Measurements from ENCODE around the gene PGAM5.
A peak's percentile ranks its signal among the peaks of the same experiment; 100 is the strongest.

Gene PGAM5

GRCh38 chr12:132710405-132711079 lies at the start of gene PGAM5:
PGAM5 (plus strand) TSS chr12:132710842; CDS start chr12:132710877, 35 bp downstream.
- DNase-seq: peak; percentile 92

DNA sequence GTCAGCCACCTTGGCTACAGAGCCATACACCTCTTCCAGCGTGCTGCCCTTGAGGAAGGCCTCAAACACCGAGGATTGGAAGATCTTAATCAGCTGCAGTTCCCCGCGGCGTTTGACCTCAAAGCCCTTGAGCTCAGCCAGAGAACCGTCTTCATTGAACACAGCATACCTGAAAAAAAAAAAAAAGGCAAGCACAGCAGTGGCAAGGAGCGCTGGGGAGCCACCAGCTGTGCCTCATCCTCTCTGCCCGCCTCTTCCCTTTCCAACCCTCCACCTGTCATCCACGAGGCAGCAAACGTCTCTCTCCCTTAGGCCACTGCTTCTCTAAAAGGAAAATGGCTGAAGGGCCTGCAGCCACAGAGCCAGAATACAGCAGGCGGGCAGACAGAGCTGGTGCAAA lies 49.6 kb upstream of the PGAM5 start:
- no peak for DNase-seq

DNA sequence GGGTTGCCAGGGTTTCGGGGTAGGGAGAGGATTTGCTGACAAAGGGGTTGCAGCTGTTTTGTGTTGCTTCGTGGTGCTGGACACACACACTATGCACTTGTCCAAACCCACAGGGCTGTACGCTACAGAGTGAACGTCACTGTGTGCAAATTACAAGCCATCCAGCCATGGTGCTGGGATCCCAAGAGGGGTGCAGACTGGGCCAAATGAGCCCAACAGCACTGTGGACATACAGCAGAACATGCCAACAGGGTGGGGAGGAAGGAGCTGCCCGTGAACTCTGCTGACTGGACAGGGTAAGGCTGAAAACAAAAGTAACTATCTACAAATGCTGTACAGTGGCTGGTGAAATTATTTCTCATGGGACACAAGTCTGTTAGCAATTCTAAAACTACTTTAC lies 48.7 kb upstream of the PGAM5 start:
- DNase-seq: no peak

GRCh38 chr12:132662901-132663755 lies 47.5 kb upstream of the PGAM5 start:
- no peak for DNase-seq

DNA sequence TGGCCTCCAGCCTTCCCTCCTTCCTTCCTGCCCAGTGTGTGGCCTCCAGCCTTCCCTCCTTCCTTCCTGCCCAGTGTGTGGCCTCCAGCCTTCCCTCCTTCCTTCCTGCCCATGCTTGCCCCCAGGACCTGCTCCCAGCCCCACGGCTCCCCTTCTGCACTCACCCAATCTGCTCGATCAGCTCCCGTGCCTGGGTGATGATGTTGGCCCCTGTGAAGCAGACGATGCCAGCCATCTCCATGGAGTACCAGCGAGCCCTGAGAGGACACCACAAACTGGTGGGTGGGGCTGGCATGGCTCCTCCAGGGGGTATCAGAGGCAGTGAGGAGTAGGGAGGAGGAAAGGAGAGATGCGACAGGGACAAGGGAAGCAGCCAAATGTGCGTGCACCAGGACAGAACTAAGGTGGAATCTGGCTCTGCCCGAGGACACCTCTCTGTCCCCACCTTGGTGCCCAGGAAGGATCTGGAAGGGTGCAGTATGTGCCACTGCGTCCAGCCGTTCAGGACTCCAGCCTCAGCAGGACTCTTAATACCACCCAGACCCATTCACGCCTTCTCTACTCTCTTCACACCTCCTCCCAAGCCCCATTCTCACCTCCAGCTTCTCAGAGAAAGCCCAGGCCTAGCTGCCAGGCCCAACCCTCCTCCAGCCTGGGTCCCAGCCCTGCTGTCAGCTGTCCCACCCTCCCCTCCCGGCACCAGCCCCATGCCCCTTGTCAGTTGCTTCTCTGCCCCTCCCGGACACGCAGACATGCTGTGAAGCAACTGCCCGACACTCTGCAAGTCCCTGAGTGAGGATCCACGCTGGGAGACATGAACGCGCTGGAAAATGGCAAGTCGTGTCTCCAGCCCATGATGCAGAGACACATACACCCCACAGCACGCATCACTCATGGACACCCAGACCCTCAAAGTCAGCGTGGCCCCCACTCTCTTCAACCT lies 46.2 kb upstream of the PGAM5 start:
- DNase-seq: no peak

- DNase-seq: no peak
Measured at GRCh38 chr12:132665149-132665491, 45.5 kb upstream of the PGAM5 start.

- no peak for DNase-seq
Measured at GRCh38 chr12:132665794-132666193, 44.8 kb upstream of the PGAM5 start.

- no peak for DNase-seq
Measured at GRCh38 chr12:132668191-132669088, 42.2 kb upstream of the PGAM5 start.

- no peak for DNase-seq
Measured at GRCh38 chr12:132669166-132669879, 41.3 kb upstream of the PGAM5 start.

DNA sequence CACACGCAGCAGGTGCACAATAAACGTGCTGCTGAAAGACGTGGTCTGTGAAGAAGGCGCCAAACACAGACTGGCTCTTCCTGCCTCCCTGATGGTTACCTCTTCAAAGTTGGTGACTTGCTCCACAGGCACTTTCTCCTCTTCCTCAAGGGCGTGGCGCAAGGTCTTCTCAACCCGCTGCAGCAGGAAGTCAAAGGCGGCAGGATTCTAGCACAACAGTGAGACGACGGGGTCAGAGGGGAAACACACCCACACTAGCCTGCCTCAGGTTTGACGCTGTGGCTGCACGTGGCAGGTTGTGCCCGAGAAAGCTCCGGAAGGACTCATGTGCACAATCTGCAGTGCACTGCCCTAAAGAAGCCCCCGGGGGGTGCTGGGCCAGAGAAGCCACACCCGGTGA lies 38.5 kb upstream of the PGAM5 start:
- DNase-seq: no peak

GRCh38 chr12:132672678-132673077 lies 38.0 kb upstream of the PGAM5 start:
- no peak for DNase-seq

- DNase-seq: no peak
Measured at GRCh38 chr12:132673288-132674179, 37.1 kb upstream of the PGAM5 start.

GRCh38 chr12:132674561-132674960 lies 36.1 kb upstream of the PGAM5 start:
- DNase-seq: no peak

DNA sequence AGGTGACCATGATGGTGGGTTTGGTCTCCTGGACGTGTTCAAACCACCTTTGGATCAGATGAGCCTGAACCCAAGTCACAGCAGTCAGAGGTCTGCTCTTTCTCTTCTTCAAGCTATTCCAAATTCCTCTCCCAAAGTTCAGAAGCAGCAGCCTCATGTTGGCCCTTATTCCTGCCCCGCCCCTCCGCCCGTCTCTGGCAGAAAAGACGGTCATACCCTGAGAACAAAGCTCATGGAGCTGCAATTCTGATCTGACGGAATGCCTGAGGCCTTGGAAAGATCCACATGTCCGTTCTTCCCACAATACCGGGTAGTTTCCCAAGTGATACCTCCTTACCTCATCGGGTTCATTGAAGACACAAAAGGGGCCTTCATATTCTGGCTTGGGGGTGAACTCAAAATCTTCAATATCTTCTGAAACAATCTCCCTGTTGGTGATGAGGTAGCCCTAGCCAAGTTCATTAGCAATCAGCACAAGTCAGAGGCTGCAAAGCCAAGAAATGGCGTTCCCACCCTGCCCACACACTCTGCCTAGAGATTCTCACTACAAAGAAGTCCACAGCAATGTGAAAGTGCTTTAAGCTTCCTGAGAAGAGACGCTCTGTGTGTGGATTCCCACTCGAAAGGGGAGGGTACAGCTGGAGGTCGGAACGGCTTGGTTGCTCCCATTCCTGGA lies 34.7 kb upstream of the PGAM5 start:
- no peak for DNase-seq

- no peak for DNase-seq
Measured at GRCh38 chr12:132677492-132677891, 33.1 kb upstream of the PGAM5 start.

- DNase-seq: no peak
Measured at GRCh38 chr12:132685400-132685799, 25.2 kb upstream of the PGAM5 start.

- DNase-seq: no peak
Measured at GRCh38 chr12:132686825-132687210, 23.8 kb upstream of the PGAM5 start.

DNA sequence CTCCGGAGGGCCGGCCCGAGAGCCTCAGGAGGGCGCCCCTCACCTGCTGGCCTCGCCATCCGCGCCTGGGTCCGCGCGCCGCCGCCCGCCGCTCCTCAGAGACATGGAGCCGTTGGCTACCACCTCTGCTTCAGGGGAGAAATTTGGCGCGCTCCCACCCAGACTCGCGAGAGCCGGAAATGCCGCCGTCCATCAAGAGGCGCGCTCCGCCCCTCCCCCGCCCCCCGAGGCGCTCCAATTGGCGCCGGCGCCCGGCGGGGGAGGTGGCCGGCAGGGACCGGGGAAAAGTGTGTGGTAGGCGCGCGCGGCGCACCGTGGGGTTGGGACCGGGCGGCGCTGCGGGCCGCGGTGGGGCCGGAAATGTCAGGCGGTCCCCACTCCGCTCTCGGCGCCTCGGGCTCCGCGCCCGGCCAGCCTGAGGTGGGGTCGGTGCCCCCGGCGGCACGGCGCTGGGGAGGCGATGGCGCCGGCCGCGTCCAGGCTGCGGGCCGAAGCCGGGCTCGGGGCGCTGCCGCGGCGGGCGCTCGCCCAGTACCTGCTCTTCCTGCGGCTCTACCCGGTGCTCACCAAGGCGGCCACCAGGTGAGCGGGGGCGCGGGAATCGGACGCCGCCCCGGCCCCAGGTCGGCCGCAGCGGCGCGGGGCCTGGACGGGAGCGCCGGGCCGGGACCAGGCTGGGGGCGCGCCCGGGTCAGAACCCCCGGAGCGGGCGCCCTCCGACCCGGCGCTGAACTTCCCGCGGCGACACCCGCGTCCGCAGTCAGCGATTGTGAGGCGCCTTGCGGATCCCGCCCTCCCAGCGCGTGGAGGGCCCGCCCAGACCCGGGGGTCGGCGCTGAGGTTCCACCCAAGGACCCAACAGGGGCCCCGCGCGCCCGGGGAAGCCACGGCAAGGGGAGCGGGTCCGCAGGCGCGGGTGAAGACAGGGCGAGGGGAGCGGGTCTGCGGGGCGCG lies 23.2 kb upstream of the PGAM5 start, which contains the start of the genes POLE and PXMP2:
POLE (minus strand) TSS at position 132 of the 954 bp plus-strand sequence; CDS start at position 105, 27 bp downstream.
PXMP2 (plus strand) TSS at position 377 of the 954 bp plus-strand sequence; CDS start at position 461, 84 bp downstream.
- peak; percentile 96 for DNase-seq

All from activated CD4-positive, alpha-beta T cell treated with anti-CD3 and anti-CD28 coated beads, Interleukin-2, amount 50 U/mL, for 16 hours (primary cell).